Measurements from ENCODE around the gene RASGRP2. TPM values are rescaled to one million over a fixed set of nuclear protein-coding genes. Genes with fewer than 3 reads are reported as not detected.

Gene RASGRP2
- polyA plus RNA-seq, 1 donor (not counting 4 experiments of a cell fraction or from before 2014, with no cell fraction given) = 0.49 TPM

DNA sequence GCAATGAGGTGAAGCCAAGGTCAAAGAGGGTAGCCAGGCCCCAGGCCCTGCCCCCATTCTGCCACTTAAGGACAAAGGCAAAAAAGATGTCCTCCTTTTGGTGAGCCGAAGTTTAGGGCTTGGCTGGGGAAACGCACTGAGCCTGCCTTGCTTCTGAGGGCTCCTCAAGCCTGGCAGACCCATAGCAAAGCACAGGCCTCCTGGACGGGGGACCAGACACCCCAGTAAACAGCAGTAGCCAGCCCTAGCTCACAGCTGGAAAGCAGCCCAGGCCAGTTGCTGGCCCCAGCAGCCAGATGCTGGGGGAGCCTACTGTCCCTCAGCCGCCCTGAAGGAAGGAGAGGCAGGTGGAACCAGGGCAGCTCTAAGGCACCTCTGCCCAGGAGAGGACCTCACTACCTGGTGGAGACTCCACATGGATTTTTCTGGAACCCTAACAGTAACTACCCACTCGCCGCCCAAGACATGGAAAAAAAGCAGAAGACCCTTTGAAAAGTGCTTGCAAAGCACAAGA lies 19.6 kb upstream of the RASGRP2 start:
- no peak for DNase-seq (ENCODE audit: low read depth, low spot score)
- Histone ChIP-seq H3K79me2 (ENCODE audit: control insufficient read depth, insufficient read depth, low read length) (peaks cover 17% of the 10 kb centered on the region), H3K4me3 (ENCODE audit: control insufficient read depth in 2 of 3, extremely low read depth in 1 of 3, insufficient read depth in 2 of 3, low read depth in 1 of 3, low read length in 3 of 3) (no peak overlapping the region), H3K27me3 (ENCODE audit: control insufficient read depth, extremely low read depth, insufficient read depth, low read length) (no peaks in the 10 kb centered on the region), H3K4me1 (ENCODE audit: control insufficient read depth, extremely low read depth, insufficient read depth, low read length) (peaks cover 24% of the 10 kb centered on the region), H3K9me3 (ENCODE audit: control insufficient read depth, low read depth, low read length) (no peaks in the 10 kb centered on the region), H2AFZ (ENCODE audit: control insufficient read depth, low read length) (no peak overlapping the region), H3K4me2 (ENCODE audit: control insufficient read depth, extremely low read depth, insufficient read depth, low read depth, low read length) (peak overlapping the region; percentile 25), H3K9me1 (ENCODE audit: control insufficient read depth, extremely low read depth, insufficient read depth, low read length) (peaks cover 3% of the 10 kb centered on the region), H3K36me3 (ENCODE audit: control insufficient read depth in 2 of 2, extremely low read depth in 1 of 2, insufficient read depth in 2 of 2, low read length in 2 of 2) (peaks cover 34 to 57% of the 10 kb centered on the region in 2 experiments), H3K27ac (ENCODE audit: control insufficient read depth, insufficient read depth, low read length) (peak overlapping the region; percentile 40), H4K20me1 (ENCODE audit: control insufficient read depth, extremely low read depth, insufficient read depth, low read length) (peaks cover 22% of the 10 kb centered on the region), H3K9ac (ENCODE audit: control insufficient read depth, extremely low read depth, insufficient read depth, low read length) (no peak overlapping the region)
- TF ChIP-seq, protein P1, sequence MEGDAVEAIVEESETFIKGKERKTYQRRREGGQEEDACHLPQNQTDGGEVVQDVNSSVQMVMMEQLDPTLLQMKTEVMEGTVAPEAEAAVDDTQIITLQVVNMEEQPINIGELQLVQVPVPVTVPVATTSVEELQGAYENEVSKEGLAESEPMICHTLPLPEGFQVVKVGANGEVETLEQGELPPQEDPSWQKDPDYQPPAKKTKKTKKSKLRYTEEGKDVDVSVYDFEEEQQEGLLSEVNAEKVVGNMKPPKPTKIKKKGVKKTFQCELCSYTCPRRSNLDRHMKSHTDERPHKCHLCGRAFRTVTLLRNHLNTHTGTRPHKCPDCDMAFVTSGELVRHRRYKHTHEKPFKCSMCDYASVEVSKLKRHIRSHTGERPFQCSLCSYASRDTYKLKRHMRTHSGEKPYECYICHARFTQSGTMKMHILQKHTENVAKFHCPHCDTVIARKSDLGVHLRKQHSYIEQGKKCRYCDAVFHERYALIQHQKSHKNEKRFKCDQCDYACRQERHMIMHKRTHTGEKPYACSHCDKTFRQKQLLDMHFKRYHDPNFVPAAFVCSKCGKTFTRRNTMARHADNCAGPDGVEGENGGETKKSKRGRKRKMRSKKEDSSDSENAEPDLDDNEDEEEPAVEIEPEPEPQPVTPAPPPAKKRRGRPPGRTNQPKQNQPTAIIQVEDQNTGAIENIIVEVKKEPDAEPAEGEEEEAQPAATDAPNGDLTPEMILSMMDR (optimal IDR thresholded peaks at IDR 0.05 in 1 of 3, IDR thresholded peaks at IDR 0.05 in 1 of 3, conservative IDR thresholded peaks at IDR 0.05 in 1 of 3; ENCODE audit: extremely low read depth in 1 of 3, insufficient read depth in 2 of 3, low read length in 3 of 3) = no peak
- no peak for TF ChIP-seq EZH2 (IDR thresholded peaks at IDR 0.05; ENCODE audit: low read length)
- FAIRE-seq = no peak
- dilution Hi-C loops (cut with MboI; ENCODE audit: extremely low pct_ligation_motif_present, low sequenced_read_pairs) = no loop called here

DNA sequence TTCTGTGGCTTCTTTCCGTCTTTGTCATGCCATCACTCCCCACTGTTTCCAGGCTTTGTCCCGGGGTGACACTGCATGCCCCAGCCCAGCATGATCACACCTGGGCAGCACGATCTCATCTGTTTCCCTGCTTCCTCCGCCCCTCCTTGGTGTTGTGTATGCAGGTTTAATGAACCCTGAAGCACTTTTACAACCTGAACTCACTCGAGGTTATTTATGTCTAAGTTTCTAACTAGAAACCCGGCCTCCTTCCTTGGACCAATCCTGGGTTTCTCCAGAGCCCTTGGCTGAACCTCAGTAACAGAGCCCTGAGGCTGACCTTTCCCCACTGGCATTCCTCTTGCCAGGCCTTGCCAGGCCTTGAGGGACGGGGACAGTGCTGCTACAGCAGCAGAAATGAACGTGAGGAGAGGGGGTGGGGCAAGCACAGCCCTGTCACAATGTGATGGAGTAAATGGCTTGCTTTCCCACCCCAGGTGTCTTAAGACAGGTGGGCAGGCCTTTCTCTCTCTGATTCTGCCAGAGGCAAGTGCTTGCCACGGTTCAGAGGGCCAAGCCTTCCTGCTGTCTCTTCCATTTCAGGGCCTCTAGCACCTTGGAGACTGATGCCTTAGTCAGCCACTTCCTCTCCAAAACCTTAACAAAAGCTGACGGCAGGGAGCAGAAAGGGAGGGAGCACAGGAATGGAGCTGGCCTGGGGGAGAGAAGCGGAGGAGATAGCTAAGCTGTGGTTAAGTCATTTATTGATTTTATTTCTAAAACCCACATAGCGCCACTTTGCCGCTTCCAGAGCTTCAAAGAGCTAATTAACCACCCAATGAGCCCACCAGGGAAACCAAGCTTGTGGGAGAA lies 19.0 kb upstream of the RASGRP2 start:
- H3K27me3 ChIP-seq (ENCODE audit: control insufficient read depth, extremely low read depth, insufficient read depth, low read length) = no peaks in the 10 kb centered on the region
- H2AFZ ChIP-seq (ENCODE audit: control insufficient read depth, low read length) = no peak overlapping the region
- FAIRE-seq = peak; percentile 66
- TF ChIP-seq, protein P1 (optimal IDR thresholded peaks at IDR 0.05 in 1 of 3, IDR thresholded peaks at IDR 0.05 in 1 of 3, conservative IDR thresholded peaks at IDR 0.05 in 1 of 3; ENCODE audit: extremely low read depth in 1 of 3, insufficient read depth in 2 of 3, low read length in 3 of 3) = no peak
- TF ChIP-seq EZH2 (IDR thresholded peaks at IDR 0.05; ENCODE audit: low read length) = no peak
- H3K4me2 ChIP-seq (ENCODE audit: control insufficient read depth, extremely low read depth, insufficient read depth, low read depth, low read length) = peak overlapping the region; percentile 25
- H3K79me2 ChIP-seq (ENCODE audit: control insufficient read depth, insufficient read depth, low read length) = peaks cover 14% of the 10 kb centered on the region
- DNase-seq (ENCODE audit: low read depth, low spot score) = no peak
- H3K9ac ChIP-seq (ENCODE audit: control insufficient read depth, extremely low read depth, insufficient read depth, low read length) = peak overlapping the region; percentile 24
- peaks cover 27 to 51% of the 10 kb centered on the region in 2 experiments for H3K36me3 ChIP-seq (ENCODE audit: control insufficient read depth in 2 of 2, extremely low read depth in 1 of 2, insufficient read depth in 2 of 2, low read length in 2 of 2)
- no peak overlapping the region for H3K4me3 ChIP-seq (ENCODE audit: control insufficient read depth in 2 of 3, extremely low read depth in 1 of 3, insufficient read depth in 2 of 3, low read depth in 1 of 3, low read length in 3 of 3)
- dilution Hi-C loops (cut with MboI; ENCODE audit: extremely low pct_ligation_motif_present, low sequenced_read_pairs) = no loop called here
- peaks cover 22% of the 10 kb centered on the region for H4K20me1 ChIP-seq (ENCODE audit: control insufficient read depth, extremely low read depth, insufficient read depth, low read length)
- H3K9me1 ChIP-seq (ENCODE audit: control insufficient read depth, extremely low read depth, insufficient read depth, low read length) = peaks cover 3% of the 10 kb centered on the region
- peaks cover 24% of the 10 kb centered on the region for H3K4me1 ChIP-seq (ENCODE audit: control insufficient read depth, extremely low read depth, insufficient read depth, low read length)
- no peaks in the 10 kb centered on the region for H3K9me3 ChIP-seq (ENCODE audit: control insufficient read depth, low read depth, low read length)
- peak overlapping the region; percentile 40 for H3K27ac ChIP-seq (ENCODE audit: control insufficient read depth, insufficient read depth, low read length)

All from keratinocyte (primary cell).